Muscle of leg (tissue), 11 donors: ENCODE measurements around the gene EFNB2. TPM values are rescaled to one million over a fixed set of nuclear protein-coding genes. Genes with fewer than 3 reads are reported as not detected.

Source experiments
- DNase-seq: peaks from one replicate; pipeline ENCODE4 v3.0.0; 2013
- H3K27ac ChIP-seq: one replicate; pipeline ENCODE4 v1.5.1; 2013; ENCODE audit warnings: mild to moderate bottlenecking, low read length, control low read depth
- H3K27me3 ChIP-seq: one replicate; pipeline ENCODE4 v1.6.1; 2013; ENCODE audit warnings: low read length; ENCODE audit not compliant: control insufficient read depth, insufficient read depth
- H3K36me3 ChIP-seq: one replicate; pipeline ENCODE4 v1.6.1; 2013; ENCODE audit warnings: low read length; ENCODE audit not compliant: control insufficient read depth, insufficient read depth
- H3K4me1 ChIP-seq: one replicate; pipeline ENCODE4 v1.6.1; 2013; ENCODE audit warnings: low read length; ENCODE audit not compliant: control insufficient read depth, insufficient read depth
- H3K4me3 ChIP-seq: one replicate; pipeline ENCODE4 v1.5.1; 2013; ENCODE audit warnings: low read length, control low read depth
- H3K9me3 ChIP-seq: replicated peaks from 2 replicates; pipeline ENCODE4 v1.6.1; 2013; ENCODE audit warnings: low read depth, low read length; ENCODE audit not compliant: control insufficient read depth
- WGBS: methylation state at CpG from one replicate; pipeline ENCODE4 v1.1.5; 2013; ENCODE audit warnings: missing lambda C conversion rate; ENCODE audit not compliant: insufficient coverage; 5-methylcytosine and 5-hydroxymethylcytosine counted together
- polyA plus RNA-seq, 8 donors: library from polyadenylated mRNA; unstranded; fragments of 120-200 nt; gene quantifications; one replicate each; pipeline versions ENCODE4 v1.2.1 to v1.2.3, GENCODE V29; 2013; ENCODE audit warnings: inconsistent platforms in 1 of 8, low replicate concordance in 1 of 8; ENCODE audit not compliant: insufficient read length in 8 of 8, insufficient read depth in 1 of 8
- total RNA-seq: library from RNA; stranded (reverse); fragments of 120-200 nt; gene quantifications from one replicate; pipeline ENCODE4 v1.2.4, GENCODE V29; 2013

The EFNB2 gene
- total and polyA plus RNA-seq, 9 donors: 13.9 to 40.1 (median 24.4) TPM

DNA sequence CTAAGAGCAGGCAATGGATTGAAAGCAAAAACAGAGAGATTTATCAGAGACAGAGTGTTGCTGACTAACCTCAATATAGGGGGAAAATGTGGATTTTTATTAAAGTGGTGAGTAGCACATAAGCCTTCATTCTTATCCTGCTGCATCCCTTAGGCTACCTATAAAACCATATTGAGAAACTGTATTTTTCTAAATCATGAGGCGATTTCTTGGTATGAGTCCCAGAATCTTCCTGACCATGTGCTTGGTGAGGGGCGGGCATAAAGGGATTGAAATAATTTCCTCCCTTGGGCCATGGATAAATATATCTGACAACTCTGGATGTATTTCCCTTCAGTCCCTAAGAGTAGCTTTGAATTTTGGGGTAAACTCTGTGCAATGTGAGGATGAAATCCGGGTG, 72.8 kb downstream of the EFNB2 start:
- DNase-seq: peak; percentile 56
- H3K4me3 ChIP-seq: no peak overlapping the region
- H3K36me3 ChIP-seq: no peaks in the 10 kb centered on the region
- H3K9me3 ChIP-seq: no peaks in the 10 kb centered on the region
- no peaks in the 10 kb centered on the region for H3K27me3 ChIP-seq
- WGBS: 33% methylated on average over 1 of the region's 3 CpGs
- peaks cover 4% of the 10 kb centered on the region for H3K4me1 ChIP-seq
- H3K27ac ChIP-seq: no peak overlapping the region

DNA sequence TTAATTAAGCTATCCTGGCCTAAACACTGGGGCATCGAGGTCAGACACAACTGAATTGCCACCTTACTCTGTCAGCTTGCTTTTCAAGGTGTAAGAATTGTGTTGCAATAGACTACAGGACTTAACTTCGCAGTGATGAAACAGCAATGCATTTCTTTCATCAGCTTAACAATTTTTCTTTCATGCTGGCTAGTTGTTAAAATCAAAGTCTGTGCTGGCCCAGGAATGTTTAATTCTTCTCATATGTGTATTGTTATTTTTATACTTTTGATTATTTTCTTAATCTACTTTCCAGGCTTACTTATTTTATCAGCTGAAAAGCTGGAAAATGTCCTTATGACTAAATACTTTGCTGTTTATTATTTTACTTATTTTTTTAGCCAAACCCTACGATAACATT, 79.7 kb downstream of the EFNB2 start:
- no peak overlapping the region for H3K4me3 ChIP-seq
- no peak overlapping the region for H3K27ac ChIP-seq
- H3K36me3 ChIP-seq: no peaks in the 10 kb centered on the region
- H3K4me1 ChIP-seq: no peaks in the 10 kb centered on the region
- H3K27me3 ChIP-seq: no peaks in the 10 kb centered on the region
- no peaks in the 10 kb centered on the region for H3K9me3 ChIP-seq
- DNase-seq: no peak
- no CpG with 5 or more reads among the region's 3 CpGs for WGBS

DNA sequence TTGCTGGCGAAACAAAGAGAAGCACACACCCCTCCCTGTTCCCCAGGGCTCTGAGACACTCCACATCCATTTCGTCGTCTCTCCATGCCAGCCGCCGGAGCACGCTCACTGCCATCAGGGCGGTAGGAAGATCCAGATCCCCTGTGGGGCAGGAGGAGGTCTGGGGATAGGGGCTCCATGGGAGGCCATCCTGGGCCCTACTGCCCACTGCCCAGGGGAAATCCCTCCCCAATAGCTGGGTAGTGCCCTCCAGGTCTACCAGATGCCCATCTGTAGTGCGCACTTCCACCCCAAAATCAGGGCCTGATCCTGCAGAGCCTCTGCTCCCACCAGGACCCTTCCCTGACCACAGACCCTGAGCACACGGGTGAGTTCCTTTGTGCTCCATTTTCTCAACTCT, 80.3 kb downstream of the EFNB2 start:
- 100% methylated on average over 1 of the region's 9 CpGs for WGBS
- H3K27ac ChIP-seq: no peak overlapping the region
- no peaks in the 10 kb centered on the region for H3K4me1 ChIP-seq
- no peaks in the 10 kb centered on the region for H3K27me3 ChIP-seq
- H3K4me3 ChIP-seq: no peak overlapping the region
- H3K9me3 ChIP-seq: no peaks in the 10 kb centered on the region
- no peak for DNase-seq
- no peaks in the 10 kb centered on the region for H3K36me3 ChIP-seq

- Histone ChIP-seq H3K4me3 (no peak overlapping the region), H3K9me3 (no peaks in the 10 kb centered on the region), H3K36me3 (no peaks in the 10 kb centered on the region), H3K27me3 (no peaks in the 10 kb centered on the region), H3K4me1 (no peaks in the 10 kb centered on the region), H3K27ac (no peak overlapping the region)
- DNase-seq: no peak
- 82% methylated on average over 7 of the region's 7 CpGs for WGBS
Observed at GRCh38 chr13:106453101-106453500, 82.4 kb downstream of the EFNB2 start.

DNA sequence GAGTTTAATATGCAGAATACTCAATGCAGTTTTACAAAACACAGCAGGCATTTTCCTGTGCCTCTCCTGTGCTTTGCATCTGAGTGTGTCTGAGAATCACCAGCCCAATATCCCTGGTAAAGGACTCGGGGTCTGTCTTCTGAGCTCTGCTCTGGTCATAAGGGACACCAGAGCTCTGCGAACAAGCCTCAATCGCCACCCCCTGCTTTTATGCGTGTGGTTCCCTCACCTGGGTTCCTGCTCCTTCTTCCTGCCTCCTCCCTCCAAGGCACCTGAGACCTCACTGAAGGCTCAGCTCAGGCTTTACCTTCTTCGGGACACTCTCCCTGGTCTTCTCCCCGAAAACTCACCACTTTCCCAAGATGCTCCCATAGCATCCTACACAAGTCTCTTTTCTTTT, 84.5 kb downstream of the EFNB2 start:
- Histone ChIP-seq H3K27me3 (no peaks in the 10 kb centered on the region), H3K27ac (no peak overlapping the region), H3K9me3 (no peaks in the 10 kb centered on the region), H3K36me3 (no peaks in the 10 kb centered on the region), H3K4me1 (no peaks in the 10 kb centered on the region), H3K4me3 (no peak overlapping the region)
- 84% methylated on average over 6 of the region's 6 CpGs for WGBS
- no peak for DNase-seq

DNA sequence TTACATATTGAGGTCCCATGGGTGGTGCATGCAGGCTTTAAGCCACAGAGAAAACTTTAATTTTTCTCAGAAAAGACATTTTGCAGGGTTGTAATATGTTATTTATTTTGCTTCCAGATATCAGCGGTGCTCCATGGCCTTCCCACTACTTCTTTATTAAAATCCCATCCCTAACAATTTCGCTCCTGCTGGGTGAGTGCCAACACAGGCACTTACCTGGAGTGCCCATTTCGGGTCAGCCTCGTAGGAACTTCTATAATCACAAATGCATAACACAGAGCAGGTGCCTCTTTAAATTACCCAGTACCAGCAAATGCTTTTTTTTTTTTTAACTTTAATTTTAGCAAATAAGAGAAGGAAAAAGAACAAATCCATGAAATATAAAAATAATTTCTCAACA, 86.4 kb downstream of the EFNB2 start:
- 72% methylated on average over 3 of the region's 4 CpGs for WGBS
- H3K36me3 ChIP-seq: no peaks in the 10 kb centered on the region

DNA sequence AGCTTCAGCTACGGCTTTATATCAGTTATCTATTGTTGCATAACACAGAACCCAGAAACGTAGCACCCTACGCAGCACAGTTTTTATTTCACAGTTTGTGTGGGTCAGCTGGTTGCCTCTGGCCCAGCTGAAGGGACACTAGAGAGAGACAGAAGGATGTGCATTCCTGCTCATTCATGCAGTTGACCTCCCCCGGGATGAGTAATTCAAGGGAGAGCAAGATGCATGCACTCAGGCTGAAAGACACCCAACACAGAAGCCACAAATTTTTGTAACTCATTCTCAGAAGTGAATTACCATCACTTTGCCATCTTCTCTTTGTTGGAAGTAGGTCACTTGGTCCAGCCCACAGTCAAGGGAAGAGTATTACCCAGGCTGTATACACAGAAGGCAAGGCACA, 89.5 kb downstream of the EFNB2 start:
- H3K27me3 ChIP-seq: no peaks in the 10 kb centered on the region
- no peaks in the 10 kb centered on the region for H3K9me3 ChIP-seq
- no peak overlapping the region for H3K4me3 ChIP-seq
- no peak overlapping the region for H3K27ac ChIP-seq
- WGBS: 100% methylated on average over 1 of the region's 4 CpGs
- no peaks in the 10 kb centered on the region for H3K36me3 ChIP-seq
- no peaks in the 10 kb centered on the region for H3K4me1 ChIP-seq
- no peak for DNase-seq

More for the DNA sequence above, 86.4 kb downstream of the EFNB2 start:
- no peak overlapping the region for H3K27ac ChIP-seq
- H3K27me3 ChIP-seq: no peaks in the 10 kb centered on the region
- H3K4me1 ChIP-seq: no peaks in the 10 kb centered on the region
- H3K9me3 ChIP-seq: no peaks in the 10 kb centered on the region
- no peak overlapping the region for H3K4me3 ChIP-seq
- DNase-seq: no peak

- no peak overlapping the region for H3K4me3 ChIP-seq
- no peaks in the 10 kb centered on the region for H3K27me3 ChIP-seq
- WGBS: no CpG with 5 or more reads among the region's 11 CpGs
- H3K4me1 ChIP-seq: no peaks in the 10 kb centered on the region
- no peak overlapping the region for H3K27ac ChIP-seq
- H3K36me3 ChIP-seq: no peaks in the 10 kb centered on the region
- H3K9me3 ChIP-seq: no peaks in the 10 kb centered on the region
- DNase-seq: no peak
Observed at GRCh38 chr13:106443607-106444322, 91.7 kb downstream of the EFNB2 start.

- no peaks in the 10 kb centered on the region for H3K4me1 ChIP-seq
- H3K9me3 ChIP-seq: no peaks in the 10 kb centered on the region
- no peak overlapping the region for H3K27ac ChIP-seq
- H3K27me3 ChIP-seq: no peaks in the 10 kb centered on the region
- no peak for DNase-seq
- H3K36me3 ChIP-seq: no peaks in the 10 kb centered on the region
- no CpG with 5 or more reads among the region's 2 CpGs for WGBS
- no peak overlapping the region for H3K4me3 ChIP-seq
Observed at GRCh38 chr13:106440866-106441265, 94.6 kb downstream of the EFNB2 start.
